Measurements from ENCODE around the gene PASK. TPM values are rescaled to one million over a fixed set of nuclear protein-coding genes. Genes with fewer than 3 reads are reported as not detected.

Gene PASK
- total and polyA plus RNA-seq, 2 donors (not counting 1 experiment from before 2014, with no cell fraction given) = 1.0 to 1.5 TPM

DNA sequence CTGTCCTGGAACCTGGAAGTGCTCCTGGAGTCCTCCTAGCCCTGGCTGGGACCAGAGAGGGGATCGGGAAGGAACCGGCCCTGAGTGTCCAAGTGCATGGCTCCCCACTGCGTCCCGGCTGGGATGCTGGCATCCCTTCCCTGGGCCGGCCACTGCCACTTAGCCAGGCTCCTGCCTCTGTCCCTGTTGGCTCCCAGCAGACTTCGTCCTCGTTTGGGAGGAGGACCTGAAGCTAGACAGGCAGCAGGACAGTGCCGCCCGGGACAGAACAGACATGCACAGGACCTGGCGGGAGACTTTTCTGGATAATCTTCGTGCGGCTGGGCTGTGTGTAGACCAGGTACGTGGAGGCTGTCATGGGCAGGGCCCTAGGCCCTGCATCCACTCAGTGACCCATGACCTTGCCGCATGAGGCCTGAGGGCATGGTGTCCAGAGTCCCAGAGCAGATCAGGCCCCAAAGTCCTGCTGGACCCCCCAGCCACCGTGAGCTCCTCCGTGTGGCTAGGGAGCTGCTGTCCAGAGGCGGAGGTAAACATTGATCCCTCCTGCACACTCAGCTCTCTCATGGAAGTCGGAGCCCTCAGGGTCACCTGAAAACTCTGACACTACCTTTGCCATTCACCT, 46.3 kb upstream of the PASK start:
- H3K4me3 ChIP-seq (replicated peaks in 1 of 4; ENCODE audit: control extremely low read depth in 1 of 4, insufficient read depth in 1 of 4, low read depth in 3 of 4, low read length in 4 of 4) = no peak overlapping the region
- H3K27me3 ChIP-seq (ENCODE audit: control insufficient read depth, insufficient read depth, low read length) = no peaks in the 10 kb centered on the region
- H3K9ac ChIP-seq (ENCODE audit: insufficient read depth, low read length) = no peak overlapping the region
- H3K27ac ChIP-seq (ENCODE audit: insufficient read depth, low read length) = no peak overlapping the region
- H3K36me3 ChIP-seq (ENCODE audit: control insufficient read depth, insufficient read depth, low read length) = no peaks in the 10 kb centered on the region
- DNase-seq (ENCODE audit: low read depth in 2 of 2) = no peak
- no peaks in the 10 kb centered on the region for H3K79me2 ChIP-seq (ENCODE audit: control insufficient read depth, insufficient read depth, low read length)
- no peak overlapping the region for H2AFZ ChIP-seq (ENCODE audit: low read length)
- no peak overlapping the region for H3K4me2 ChIP-seq (ENCODE audit: extremely low read depth, insufficient read depth, low read length)
- H4K20me1 ChIP-seq (ENCODE audit: control insufficient read depth, extremely low read depth, insufficient read depth, low read length) = no peaks in the 10 kb centered on the region
- TF ChIP-seq, protein P1, sequence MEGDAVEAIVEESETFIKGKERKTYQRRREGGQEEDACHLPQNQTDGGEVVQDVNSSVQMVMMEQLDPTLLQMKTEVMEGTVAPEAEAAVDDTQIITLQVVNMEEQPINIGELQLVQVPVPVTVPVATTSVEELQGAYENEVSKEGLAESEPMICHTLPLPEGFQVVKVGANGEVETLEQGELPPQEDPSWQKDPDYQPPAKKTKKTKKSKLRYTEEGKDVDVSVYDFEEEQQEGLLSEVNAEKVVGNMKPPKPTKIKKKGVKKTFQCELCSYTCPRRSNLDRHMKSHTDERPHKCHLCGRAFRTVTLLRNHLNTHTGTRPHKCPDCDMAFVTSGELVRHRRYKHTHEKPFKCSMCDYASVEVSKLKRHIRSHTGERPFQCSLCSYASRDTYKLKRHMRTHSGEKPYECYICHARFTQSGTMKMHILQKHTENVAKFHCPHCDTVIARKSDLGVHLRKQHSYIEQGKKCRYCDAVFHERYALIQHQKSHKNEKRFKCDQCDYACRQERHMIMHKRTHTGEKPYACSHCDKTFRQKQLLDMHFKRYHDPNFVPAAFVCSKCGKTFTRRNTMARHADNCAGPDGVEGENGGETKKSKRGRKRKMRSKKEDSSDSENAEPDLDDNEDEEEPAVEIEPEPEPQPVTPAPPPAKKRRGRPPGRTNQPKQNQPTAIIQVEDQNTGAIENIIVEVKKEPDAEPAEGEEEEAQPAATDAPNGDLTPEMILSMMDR (conservative IDR thresholded peaks at IDR 0.05 in 1 of 2, IDR thresholded peaks at IDR 0.05 in 1 of 2; ENCODE audit: low read depth in 1 of 2, low read length in 2 of 2) = no peak
- no peak for TF ChIP-seq EZH2 (IDR thresholded peaks at IDR 0.05; ENCODE audit: low read length, missing control alignments)
- H3K4me1 ChIP-seq (ENCODE audit: control insufficient read depth, extremely low read depth, insufficient read depth, low read length) = no peaks in the 10 kb centered on the region
- H3K9me3 ChIP-seq (ENCODE audit: control insufficient read depth, insufficient read depth, low read depth, low read length) = no peaks in the 10 kb centered on the region

DNA sequence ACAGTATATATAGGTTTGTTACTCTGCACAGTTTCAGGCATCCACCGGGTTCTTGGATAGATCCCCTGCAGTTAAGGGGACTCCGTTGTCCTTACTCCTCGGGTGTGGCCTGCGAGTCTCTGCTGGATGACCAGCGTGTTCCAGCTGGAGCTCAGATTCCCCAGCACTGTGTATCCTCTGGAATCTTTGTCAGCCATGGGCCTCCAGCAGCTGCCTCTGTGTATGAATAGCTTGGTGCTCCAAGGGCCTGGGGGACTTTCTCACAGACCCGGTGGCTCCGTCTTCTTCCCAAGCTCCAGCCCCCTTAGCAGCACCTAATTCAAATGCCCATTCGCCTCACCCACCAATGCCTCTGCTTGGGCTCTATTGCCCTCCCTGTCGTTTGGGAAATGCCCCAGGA, 45.5 kb upstream of the PASK start:
- Histone ChIP-seq H3K4me3 (replicated peaks in 1 of 4; ENCODE audit: control extremely low read depth in 1 of 4, insufficient read depth in 1 of 4, low read depth in 3 of 4, low read length in 4 of 4) (no peak overlapping the region), H3K9ac (ENCODE audit: insufficient read depth, low read length) (no peak overlapping the region), H3K27ac (ENCODE audit: insufficient read depth, low read length) (no peak overlapping the region), H4K20me1 (ENCODE audit: control insufficient read depth, extremely low read depth, insufficient read depth, low read length) (no peaks in the 10 kb centered on the region), H3K79me2 (ENCODE audit: control insufficient read depth, insufficient read depth, low read length) (no peaks in the 10 kb centered on the region), H3K9me3 (ENCODE audit: control insufficient read depth, insufficient read depth, low read depth, low read length) (no peaks in the 10 kb centered on the region), H3K4me2 (ENCODE audit: extremely low read depth, insufficient read depth, low read length) (no peak overlapping the region), H3K27me3 (ENCODE audit: control insufficient read depth, insufficient read depth, low read length) (no peaks in the 10 kb centered on the region), H2AFZ (ENCODE audit: low read length) (no peak overlapping the region), H3K36me3 (ENCODE audit: control insufficient read depth, insufficient read depth, low read length) (no peaks in the 10 kb centered on the region), H3K4me1 (ENCODE audit: control insufficient read depth, extremely low read depth, insufficient read depth, low read length) (no peaks in the 10 kb centered on the region)
- DNase-seq (ENCODE audit: low read depth in 2 of 2) = no peak
- TF ChIP-seq, protein P1 (conservative IDR thresholded peaks at IDR 0.05 in 1 of 2, IDR thresholded peaks at IDR 0.05 in 1 of 2; ENCODE audit: low read depth in 1 of 2, low read length in 2 of 2) = no peak
- TF ChIP-seq EZH2 (IDR thresholded peaks at IDR 0.05; ENCODE audit: low read length, missing control alignments) = no peak

DNA sequence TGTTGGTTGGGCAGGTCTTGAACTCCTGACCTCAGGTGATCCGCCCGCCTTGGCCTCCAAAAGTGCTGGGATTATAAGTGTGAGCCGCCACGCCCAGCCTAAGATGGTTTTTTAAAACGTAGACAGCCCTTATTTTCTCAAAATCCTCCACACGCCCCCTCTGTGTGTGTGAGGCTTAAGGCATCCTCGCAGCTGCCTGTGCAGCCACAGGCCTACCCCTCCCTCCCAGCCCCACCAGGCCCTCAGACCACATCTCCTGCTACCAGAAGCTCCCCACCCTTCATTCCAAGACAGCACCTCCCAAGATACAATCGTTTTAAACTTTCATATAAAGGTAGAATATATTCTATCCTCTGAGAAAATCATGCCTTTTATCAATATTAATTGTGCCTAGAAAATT, 44.0 kb upstream of the PASK start:
- Histone ChIP-seq H2AFZ (ENCODE audit: low read length) (no peak overlapping the region), H4K20me1 (ENCODE audit: control insufficient read depth, extremely low read depth, insufficient read depth, low read length) (no peaks in the 10 kb centered on the region), H3K27me3 (ENCODE audit: control insufficient read depth, insufficient read depth, low read length) (no peaks in the 10 kb centered on the region), H3K27ac (ENCODE audit: insufficient read depth, low read length) (no peak overlapping the region), H3K4me2 (ENCODE audit: extremely low read depth, insufficient read depth, low read length) (no peak overlapping the region), H3K4me3 (replicated peaks in 1 of 4; ENCODE audit: control extremely low read depth in 1 of 4, insufficient read depth in 1 of 4, low read depth in 3 of 4, low read length in 4 of 4) (no peak overlapping the region), H3K79me2 (ENCODE audit: control insufficient read depth, insufficient read depth, low read length) (no peaks in the 10 kb centered on the region), H3K36me3 (ENCODE audit: control insufficient read depth, insufficient read depth, low read length) (no peaks in the 10 kb centered on the region), H3K4me1 (ENCODE audit: control insufficient read depth, extremely low read depth, insufficient read depth, low read length) (no peaks in the 10 kb centered on the region), H3K9me3 (ENCODE audit: control insufficient read depth, insufficient read depth, low read depth, low read length) (no peaks in the 10 kb centered on the region), H3K9ac (ENCODE audit: insufficient read depth, low read length) (no peak overlapping the region)
- no peak for TF ChIP-seq EZH2 (IDR thresholded peaks at IDR 0.05; ENCODE audit: low read length, missing control alignments)
- TF ChIP-seq, protein P1 (conservative IDR thresholded peaks at IDR 0.05 in 1 of 2, IDR thresholded peaks at IDR 0.05 in 1 of 2; ENCODE audit: low read depth in 1 of 2, low read length in 2 of 2) = no peak
- DNase-seq (ENCODE audit: low read depth in 2 of 2) = no peak
